Parathyroid adenoma (tissue), 2 donors: ENCODE measurements around the gene KMT2C.

ENCODE experiments used
- H2AFZ ChIP-seq: fragments of 300-600 bp; sonication (generic); one replicate; pipeline ENCODE4 v1.7.0; 2017; ENCODE audit warnings: antibody characterized with exemption, mild to moderate bottlenecking
- H3K27ac ChIP-seq: fragments of 300-600 bp; sonication (generic); one replicate; pipeline ENCODE4 v1.7.0; 2017
- H3K27me3 ChIP-seq: fragments of 300-600 bp; sonication (generic); one replicate; pipeline ENCODE4 v1.7.0; 2017; ENCODE audit warnings: low read length; ENCODE audit not compliant: control insufficient read depth, insufficient read depth
- H3K36me3 ChIP-seq: fragments of 300-600 bp; sonication (generic); one replicate; pipeline ENCODE4 v1.7.0; 2017; ENCODE audit warnings: low read length; ENCODE audit not compliant: control insufficient read depth, insufficient read depth
- H3K4me1 ChIP-seq: fragments of 300-600 bp; sonication (generic); one replicate; pipeline ENCODE4 v1.7.0; 2017; ENCODE audit warnings: control low read depth
- H3K4me2 ChIP-seq: fragments of 300-600 bp; sonication (generic); one replicate; pipeline ENCODE4 v1.7.0; 2017; ENCODE audit warnings: low read length
- H3K4me3 ChIP-seq: fragments of 300-600 bp; sonication (generic); one replicate; pipeline ENCODE4 v1.7.0; 2017; ENCODE audit warnings: low read depth, low read length
- H3K79me2 ChIP-seq: fragments of 300-600 bp; sonication (generic); one replicate; pipeline ENCODE4 v1.7.0; 2017; ENCODE audit warnings: control low read depth
- H3K9ac ChIP-seq: fragments of 300-600 bp; sonication (generic); one replicate; pipeline ENCODE4 v1.7.0; 2017; ENCODE audit warnings: mild to moderate bottlenecking
- H3K9me3 ChIP-seq: fragments of 300-600 bp; sonication (generic); one replicate; pipeline ENCODE4 v1.7.0; 2017; ENCODE audit warnings: low read length; ENCODE audit not compliant: control insufficient read depth
- TF ChIP-seq, protein P1 (sequence below): fragments of 300-600 bp; sonication (generic); IDR thresholded peaks from one replicate; pipeline ENCODE4 v1.7.0; 2017; ENCODE audit warnings: antibody characterized with exemption, mild to moderate bottlenecking
- donor health status: primary hyperparathyroidism.

KMT2C gene

GRCh38 chr7:152161171-152161570, 274.6 kb downstream of the KMT2C start:
- Histone ChIP-seq H3K9me3 (no peaks in the 10 kb centered on the region), H3K79me2 (no peaks in the 10 kb centered on the region), H2AFZ (no peak overlapping the region), H3K4me2 (no peak overlapping the region), H3K4me3 (no peak overlapping the region), H3K9ac (no peak overlapping the region), H3K4me1 (no peaks in the 10 kb centered on the region), H3K27ac (no peak overlapping the region), H3K36me3 (no peaks in the 10 kb centered on the region), H3K27me3 (no peaks in the 10 kb centered on the region)
- TF ChIP-seq, protein P1, sequence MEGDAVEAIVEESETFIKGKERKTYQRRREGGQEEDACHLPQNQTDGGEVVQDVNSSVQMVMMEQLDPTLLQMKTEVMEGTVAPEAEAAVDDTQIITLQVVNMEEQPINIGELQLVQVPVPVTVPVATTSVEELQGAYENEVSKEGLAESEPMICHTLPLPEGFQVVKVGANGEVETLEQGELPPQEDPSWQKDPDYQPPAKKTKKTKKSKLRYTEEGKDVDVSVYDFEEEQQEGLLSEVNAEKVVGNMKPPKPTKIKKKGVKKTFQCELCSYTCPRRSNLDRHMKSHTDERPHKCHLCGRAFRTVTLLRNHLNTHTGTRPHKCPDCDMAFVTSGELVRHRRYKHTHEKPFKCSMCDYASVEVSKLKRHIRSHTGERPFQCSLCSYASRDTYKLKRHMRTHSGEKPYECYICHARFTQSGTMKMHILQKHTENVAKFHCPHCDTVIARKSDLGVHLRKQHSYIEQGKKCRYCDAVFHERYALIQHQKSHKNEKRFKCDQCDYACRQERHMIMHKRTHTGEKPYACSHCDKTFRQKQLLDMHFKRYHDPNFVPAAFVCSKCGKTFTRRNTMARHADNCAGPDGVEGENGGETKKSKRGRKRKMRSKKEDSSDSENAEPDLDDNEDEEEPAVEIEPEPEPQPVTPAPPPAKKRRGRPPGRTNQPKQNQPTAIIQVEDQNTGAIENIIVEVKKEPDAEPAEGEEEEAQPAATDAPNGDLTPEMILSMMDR = no peak

GRCh38 chr7:152158801-152159587, 276.8 kb downstream of the KMT2C start:
- H3K79me2 ChIP-seq = no peaks in the 10 kb centered on the region
- H3K4me2 ChIP-seq = no peak overlapping the region
- no peak overlapping the region for H3K4me3 ChIP-seq
- no peaks in the 10 kb centered on the region for H3K27me3 ChIP-seq
- no peak overlapping the region for H2AFZ ChIP-seq
- H3K36me3 ChIP-seq = no peaks in the 10 kb centered on the region
- H3K9ac ChIP-seq = no peak overlapping the region
- no peak overlapping the region for H3K27ac ChIP-seq
- no peaks in the 10 kb centered on the region for H3K9me3 ChIP-seq
- TF ChIP-seq, protein P1 = no peak
- no peaks in the 10 kb centered on the region for H3K4me1 ChIP-seq

GRCh38 chr7:152152267-152152666, 283.5 kb downstream of the KMT2C start:
- Histone ChIP-seq H3K4me1 (no peaks in the 10 kb centered on the region), H3K27me3 (no peaks in the 10 kb centered on the region), H3K4me2 (no peak overlapping the region), H3K9ac (no peak overlapping the region), H3K4me3 (no peak overlapping the region), H2AFZ (no peak overlapping the region), H3K79me2 (no peaks in the 10 kb centered on the region), H3K9me3 (no peaks in the 10 kb centered on the region), H3K36me3 (no peaks in the 10 kb centered on the region), H3K27ac (no peak overlapping the region)
- TF ChIP-seq, protein P1 = no peak

DNA sequence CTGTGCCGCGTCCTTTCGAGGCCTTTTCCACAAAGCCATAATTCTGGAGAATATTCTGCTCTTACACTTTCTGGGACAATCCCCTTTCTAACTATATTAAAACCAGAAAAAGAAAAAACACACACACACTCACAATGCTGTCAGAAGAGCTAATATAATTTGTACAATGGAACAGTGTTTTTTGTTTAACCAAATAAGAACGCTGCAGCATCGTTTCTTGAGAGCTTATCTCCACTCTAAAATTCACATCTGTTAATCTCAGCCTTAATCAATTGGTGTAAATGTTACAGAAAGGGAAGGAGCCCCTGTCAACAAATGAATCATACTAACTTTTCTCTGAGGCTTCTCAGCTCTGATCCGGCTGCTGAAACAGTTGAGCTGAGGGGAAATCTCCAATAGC, 286.4 kb downstream of the KMT2C start:
- Histone ChIP-seq H3K4me2 (no peak overlapping the region), H3K9ac (no peak overlapping the region), H3K9me3 (no peaks in the 10 kb centered on the region), H3K27me3 (no peaks in the 10 kb centered on the region), H3K27ac (no peak overlapping the region), H3K79me2 (no peaks in the 10 kb centered on the region), H3K4me1 (no peaks in the 10 kb centered on the region), H3K4me3 (no peak overlapping the region), H3K36me3 (no peaks in the 10 kb centered on the region), H2AFZ (no peak overlapping the region)
- TF ChIP-seq, protein P1 = no peak

DNA sequence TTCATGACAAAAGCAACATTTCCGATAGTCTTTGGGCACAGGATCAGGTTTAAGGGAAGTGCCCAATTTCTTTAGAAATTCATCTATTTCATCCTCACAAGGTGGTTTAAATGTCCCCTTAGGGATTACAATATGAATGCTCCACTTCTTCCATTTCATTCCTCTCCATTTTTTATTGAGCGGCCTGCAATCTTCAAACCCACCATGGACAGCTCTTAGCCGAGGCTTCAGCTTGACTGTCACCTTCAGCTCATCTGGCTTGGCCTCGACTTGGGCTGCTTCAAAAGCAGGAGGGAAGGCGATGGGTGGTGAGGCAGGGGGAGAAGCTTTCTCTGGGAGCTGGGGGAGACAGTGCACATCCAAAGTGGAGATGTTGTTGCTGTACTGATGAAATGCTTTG, 287.1 kb downstream of the KMT2C start:
- no peak overlapping the region for H3K4me2 ChIP-seq
- no peak overlapping the region for H3K4me3 ChIP-seq
- no peaks in the 10 kb centered on the region for H3K9me3 ChIP-seq
- H3K27ac ChIP-seq = no peak overlapping the region
- no peaks in the 10 kb centered on the region for H3K79me2 ChIP-seq
- H3K4me1 ChIP-seq = peaks cover under 1% of the 10 kb centered on the region
- no peaks in the 10 kb centered on the region for H3K36me3 ChIP-seq
- TF ChIP-seq, protein P1 = no peak
- no peak overlapping the region for H3K9ac ChIP-seq
- no peak overlapping the region for H2AFZ ChIP-seq
- no peaks in the 10 kb centered on the region for H3K27me3 ChIP-seq
